Body of pancreas (tissue), 4 donors: ENCODE data around the gene PNPLA2. TPM values are rescaled to one million over a fixed set of nuclear protein-coding genes. Genes with fewer than 3 reads are reported as not detected.

ENCODE experiments used
- ATAC-seq: fragments of 150-250 bp; one replicate; pipeline ENCODE4 v1.9.1; 2016
- DNase-seq, 4 donors: peaks; one replicate each; pipeline ENCODE4 v3.0.0-alpha.2; 2019
- H3K27ac ChIP-seq, 4 donors: fragments of 200-600 bp; sonication (generic); 1 replicate in 3 of 4; 2 replicates in 1 of 4; pipeline versions ENCODE4 v1.5.1 to v1.6.1; 2016 to 2019; ENCODE audit warnings: mild to moderate bottlenecking in 1 of 4, mixed read lengths in 1 of 4, moderate library complexity in 1 of 4
- H3K27me3 ChIP-seq, 2 donors: fragments of 200-600 bp; sonication (generic); one replicate each; pipeline ENCODE4 v1.6.0; 2016; ENCODE audit warnings: mild to moderate bottlenecking in 1 of 2
- H3K36me3 ChIP-seq, 2 donors: fragments of 200-600 bp; sonication (generic); replicated peaks in 1 of 2; 2 replicates each; pipeline ENCODE4 v1.5.1; 2016; ENCODE audit warnings: low read depth in 2 of 2; ENCODE audit not compliant: insufficient read depth in 1 of 2
- H3K4me1 ChIP-seq: fragments of 200-600 bp; sonication (generic); one replicate; pipeline ENCODE4 v1.6.0; 2016
- H3K4me3 ChIP-seq, 2 donors: fragments of 200-600 bp; sonication (generic); 1 replicate in 1 of 2; 2 replicates in 1 of 2; pipeline ENCODE4 v1.5.1; 2016 to 2019
- H3K9me3 ChIP-seq, 3 donors: fragments of 200-600 bp; sonication (generic); 1 replicate in 2 of 3; 2 replicates in 1 of 3; pipeline ENCODE4 v1.5.1; 2016
- POLR2A ChIP-seq, 3 donors: fragments of 450-650 bp; IDR thresholded peaks; one replicate each; pipeline ENCODE4 v1.6.1; 2016; ENCODE audit warnings: antibody characterized with exemption in 3 of 3, mild to moderate bottlenecking in 2 of 3
- WGBS, 2 donors: methylation state at CpG; one replicate each; pipeline ENCODE4 v1.1.5; 2017; 5-methylcytosine and 5-hydroxymethylcytosine counted together
- intact Hi-C: fragments of 100-400 bp; cut with DNase I; formaldehyde crosslinking; loops from one replicate; pipeline ENCODE4 v1.15.1; 2023
- total RNA-seq, 2 donors: library from RNA; depleted of rRNA; stranded (reverse); fragments of >200 nt; gene quantifications; one replicate each; pipeline ENCODE4 v1.1.0, GENCODE V29; 2016
- TF ChIP-seq, protein P1 (sequence below), 7 experiments: fragments of 450-650 bp in 4 of 7; fragments of 200-600 bp in 3 of 7; sonication (generic) in 3 of 7; IDR thresholded peaks; one replicate each; pipeline ENCODE4 v1.5.1; 2016 to 2019; ENCODE audit warnings: antibody characterized with exemption in 7 of 7

PNPLA2 gene
- total RNA-seq, 2 donors from 2014 or later: 72.1 to 351 TPM

GRCh38 chr11:833849-834311, 15.2 kb downstream of the PNPLA2 start:
- no peaks in the 10 kb centered on the region for H3K9me3 ChIP-seq
- intact Hi-C loops: no loop called here
- peak in 1 of 4 donors; percentile 45 for DNase-seq
- H3K4me3 ChIP-seq: peak overlapping the region; percentile 37 to 70
- peaks cover 88% of the 10 kb centered on the region for H3K4me1 ChIP-seq
- H3K27me3 ChIP-seq: no peaks in the 10 kb centered on the region
- ATAC-seq: peak; percentile 0
- TF ChIP-seq, protein P1, sequence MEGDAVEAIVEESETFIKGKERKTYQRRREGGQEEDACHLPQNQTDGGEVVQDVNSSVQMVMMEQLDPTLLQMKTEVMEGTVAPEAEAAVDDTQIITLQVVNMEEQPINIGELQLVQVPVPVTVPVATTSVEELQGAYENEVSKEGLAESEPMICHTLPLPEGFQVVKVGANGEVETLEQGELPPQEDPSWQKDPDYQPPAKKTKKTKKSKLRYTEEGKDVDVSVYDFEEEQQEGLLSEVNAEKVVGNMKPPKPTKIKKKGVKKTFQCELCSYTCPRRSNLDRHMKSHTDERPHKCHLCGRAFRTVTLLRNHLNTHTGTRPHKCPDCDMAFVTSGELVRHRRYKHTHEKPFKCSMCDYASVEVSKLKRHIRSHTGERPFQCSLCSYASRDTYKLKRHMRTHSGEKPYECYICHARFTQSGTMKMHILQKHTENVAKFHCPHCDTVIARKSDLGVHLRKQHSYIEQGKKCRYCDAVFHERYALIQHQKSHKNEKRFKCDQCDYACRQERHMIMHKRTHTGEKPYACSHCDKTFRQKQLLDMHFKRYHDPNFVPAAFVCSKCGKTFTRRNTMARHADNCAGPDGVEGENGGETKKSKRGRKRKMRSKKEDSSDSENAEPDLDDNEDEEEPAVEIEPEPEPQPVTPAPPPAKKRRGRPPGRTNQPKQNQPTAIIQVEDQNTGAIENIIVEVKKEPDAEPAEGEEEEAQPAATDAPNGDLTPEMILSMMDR (IDR thresholded peaks at IDR 0.05): no peak
- no peak for TF ChIP-seq POLR2A (IDR thresholded peaks at IDR 0.05)
- H3K27ac ChIP-seq: peak overlapping the region; percentile 96 to 99 (median 98)
- H3K36me3 ChIP-seq: peaks cover 0 to 12% of the 10 kb centered on the region in 2 donors
- 18 to 30% methylated on average over 9 of the region's 9 CpGs for WGBS, 2 donors

- WGBS, 2 donors: 0 to 11% methylated on average over 4 to 31 of the region's 31 CpGs
- no peaks in the 10 kb centered on the region for H3K27me3 ChIP-seq
- ATAC-seq (peak; percentile 78), DNase-seq (peak; percentile 93 to 97 (median 94))
- intact Hi-C loops: no loop called here
- peaks cover 85% of the 10 kb centered on the region for H3K4me1 ChIP-seq
- H3K27ac ChIP-seq: peak overlapping the region; percentile 96 to 99 (median 98)
- H3K4me3 ChIP-seq: peak overlapping the region in 1 of 2 donors; percentile 70
- TF ChIP-seq, protein P1 (IDR thresholded peaks at IDR 0.05): peak in 3 of 7 experiments; percentile 13 to 44 (median 17)
- TF ChIP-seq POLR2A (IDR thresholded peaks at IDR 0.05): peak; percentile 90 to 95 (median 95)
- peaks cover 0 to 16% of the 10 kb centered on the region in 2 donors for H3K36me3 ChIP-seq
- no peaks in the 10 kb centered on the region for H3K9me3 ChIP-seq
These were observed 15.9 kb downstream of the PNPLA2 start for GRCh38 chr11:834371-835316.

GRCh38 chr11:836274-836673, 17.6 kb downstream of the PNPLA2 start:
- H3K36me3 ChIP-seq: peaks cover 0 to 20% of the 10 kb centered on the region in 2 donors

GRCh38 chr11:836700-837099, 18.0 kb downstream of the PNPLA2 start:
- intact Hi-C loops: no loop called here
- peaks cover 0 to 20% of the 10 kb centered on the region in 2 donors for H3K36me3 ChIP-seq
- TF ChIP-seq POLR2A (IDR thresholded peaks at IDR 0.05): no peak
- TF ChIP-seq, protein P1 (IDR thresholded peaks at IDR 0.05): no peak
- H3K4me3 ChIP-seq: no peak overlapping the region
- DNase-seq: no peak
- peaks cover 85% of the 10 kb centered on the region for H3K4me1 ChIP-seq
- no peaks in the 10 kb centered on the region for H3K27me3 ChIP-seq
- no peaks in the 10 kb centered on the region for H3K9me3 ChIP-seq
- 72 to 93% methylated on average over 6 to 9 of the region's 9 CpGs for WGBS, 2 donors
- H3K27ac ChIP-seq: peak overlapping the region; percentile 41 to 99 (median 98)
- ATAC-seq: no peak

More at GRCh38 chr11:836274-836673, 17.6 kb downstream of the PNPLA2 start:
- intact Hi-C loops: no loop called here
- DNase-seq: no peak
- no peak for TF ChIP-seq POLR2A (IDR thresholded peaks at IDR 0.05)
- TF ChIP-seq, protein P1 (IDR thresholded peaks at IDR 0.05): peak in 1 of 7 experiments; percentile 5
- H3K27me3 ChIP-seq: no peaks in the 10 kb centered on the region
- 79% methylated on average over 11 of the region's 14 CpGs; no CpG with 5 or more reads in 1 of the 2 donors for WGBS, 2 donors
- peak overlapping the region; percentile 45 to 99 (median 98) for H3K27ac ChIP-seq
- H3K4me1 ChIP-seq: peaks cover 86% of the 10 kb centered on the region
- no peak for ATAC-seq
- no peak overlapping the region for H3K4me3 ChIP-seq
- no peaks in the 10 kb centered on the region for H3K9me3 ChIP-seq
